Central memory CD8-positive, alpha-beta T cell (primary cell): ENCODE results near the gene RAPGEF4.

Experiments used
- ATAC-seq: fragments of 150-1000 bp; cut with Tn5 transposase; replicated peaks from 2 replicates; pipeline ENCODE4 v1.10.0; 2022; ENCODE audit warnings: mild to moderate bottlenecking, moderate FRiP score, moderate number of reproducible peaks; ENCODE audit not compliant: poor library complexity, severe bottlenecking; ENCODE audit errors: extremely low read depth
- DNase-seq, 2 donors: peaks; one replicate each; pipeline ENCODE4 v3.0.0; 2021; ENCODE audit warnings: low spot score in 2 of 2
- H3K27ac Mint-ChIP-seq: one replicate; pipeline ENCODE4 v1.8.0; 2022; ENCODE audit warnings: low read depth, mild to moderate bottlenecking, moderate library complexity, mixed read lengths
- H3K27me3 Mint-ChIP-seq: one replicate; pipeline ENCODE4 v1.8.0; 2022; ENCODE audit warnings: mixed read lengths
- H3K36me3 Mint-ChIP-seq: one replicate; pipeline ENCODE4 v1.8.0; 2022; ENCODE audit warnings: mild to moderate bottlenecking, moderate library complexity, mixed read lengths; ENCODE audit not compliant: insufficient read depth
- H3K4me1 Mint-ChIP-seq: one replicate; pipeline ENCODE4 v1.8.0; 2022; ENCODE audit warnings: mixed read lengths
- H3K4me3 Mint-ChIP-seq: one replicate; pipeline ENCODE4 v1.8.0; 2022; ENCODE audit warnings: mild to moderate bottlenecking, moderate library complexity, mixed read lengths
- H3K9me3 Mint-ChIP-seq: one replicate; pipeline ENCODE4 v1.8.0; 2022; ENCODE audit warnings: mixed read lengths

Gene RAPGEF4

DNA sequence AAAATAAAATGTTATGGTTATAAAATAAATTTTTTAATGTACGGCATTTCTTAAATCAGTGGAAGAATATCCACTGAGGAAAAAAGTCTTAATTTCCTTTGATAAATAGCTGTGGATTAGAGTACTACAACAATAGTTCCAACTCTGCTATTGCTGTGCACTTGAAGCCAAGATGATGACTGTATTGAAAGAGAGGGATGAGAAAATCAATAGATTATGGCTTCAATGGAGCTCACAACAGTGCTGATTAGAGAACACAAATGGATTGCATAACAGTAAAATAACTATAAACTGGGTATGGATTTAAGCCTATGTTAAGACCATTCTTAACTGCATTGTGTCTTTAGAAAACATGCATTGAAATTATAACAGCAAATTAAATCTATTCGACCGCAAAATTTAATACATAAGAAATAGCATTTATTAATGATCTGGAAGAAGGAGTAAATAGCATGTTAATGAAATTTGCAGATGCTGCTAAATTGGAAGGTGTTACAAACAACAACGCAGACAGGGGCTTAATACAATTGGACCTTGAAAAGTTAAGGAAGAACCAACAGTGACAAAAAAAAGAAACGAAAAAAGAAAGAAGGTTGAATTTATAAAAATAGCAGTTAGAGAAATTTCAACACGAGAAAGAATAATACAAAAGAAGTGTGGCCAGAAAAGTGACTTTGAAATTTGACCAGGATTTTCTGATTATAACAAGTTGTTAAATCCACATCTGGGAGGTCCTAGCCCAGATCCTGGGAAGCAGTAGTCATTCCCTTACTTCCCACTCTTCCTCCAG, 331.4 kb downstream of the RAPGEF4 start:
- DNase-seq (no peak), ATAC-seq (no peak)
- Mint-ChIP-seq H3K27ac (no peak overlapping the region), H3K36me3 (no peaks in the 10 kb centered on the region), H3K4me3 (no peak overlapping the region), H3K9me3 (no peaks in the 10 kb centered on the region), H3K4me1 (no peaks in the 10 kb centered on the region), H3K27me3 (peaks cover 43% of the 10 kb centered on the region)

DNA sequence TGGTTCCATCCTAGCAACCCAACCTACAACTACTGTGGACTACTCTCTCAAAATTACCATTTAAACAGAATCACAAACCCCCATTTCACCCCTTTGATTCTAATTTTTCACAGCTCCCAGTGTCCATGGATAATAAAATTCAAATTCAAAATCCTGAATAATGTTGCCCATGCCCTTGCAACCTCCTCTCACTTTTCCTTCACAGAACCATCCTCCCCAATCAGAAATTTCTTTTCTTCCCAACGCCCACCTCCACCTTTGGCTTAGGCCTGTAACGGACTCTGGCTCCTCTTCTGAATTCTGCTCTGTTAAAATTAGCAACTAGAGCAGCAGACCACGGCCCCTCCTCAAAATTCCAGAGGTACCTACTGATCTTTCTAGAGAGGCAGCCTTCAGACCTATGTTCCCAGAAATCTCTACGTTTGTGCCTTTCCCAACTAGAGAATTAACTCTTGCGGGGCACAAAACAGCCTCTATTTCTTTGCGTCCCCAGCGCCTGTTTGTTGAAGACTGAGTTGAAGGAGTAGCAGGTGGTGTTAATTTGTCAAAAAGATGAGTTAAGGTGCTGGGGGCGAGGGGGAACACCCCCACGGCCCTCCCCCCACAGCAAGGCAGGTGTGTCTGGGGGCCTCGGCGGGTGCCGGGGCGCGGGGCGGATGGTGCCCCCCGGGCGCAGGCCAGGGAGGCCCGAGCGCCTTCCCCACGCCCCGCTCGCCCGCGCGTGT, 339.6 kb downstream of the RAPGEF4 start:
- H3K4me3 Mint-ChIP-seq: peak overlapping the region; percentile 85
- ATAC-seq (no peak), DNase-seq (no peak)
- H3K27me3 Mint-ChIP-seq: no peaks in the 10 kb centered on the region
- H3K9me3 Mint-ChIP-seq: no peaks in the 10 kb centered on the region
- H3K27ac Mint-ChIP-seq: peak overlapping the region; percentile 49
- peaks cover 25% of the 10 kb centered on the region for H3K4me1 Mint-ChIP-seq
- peaks cover 5% of the 10 kb centered on the region for H3K36me3 Mint-ChIP-seq

DNA sequence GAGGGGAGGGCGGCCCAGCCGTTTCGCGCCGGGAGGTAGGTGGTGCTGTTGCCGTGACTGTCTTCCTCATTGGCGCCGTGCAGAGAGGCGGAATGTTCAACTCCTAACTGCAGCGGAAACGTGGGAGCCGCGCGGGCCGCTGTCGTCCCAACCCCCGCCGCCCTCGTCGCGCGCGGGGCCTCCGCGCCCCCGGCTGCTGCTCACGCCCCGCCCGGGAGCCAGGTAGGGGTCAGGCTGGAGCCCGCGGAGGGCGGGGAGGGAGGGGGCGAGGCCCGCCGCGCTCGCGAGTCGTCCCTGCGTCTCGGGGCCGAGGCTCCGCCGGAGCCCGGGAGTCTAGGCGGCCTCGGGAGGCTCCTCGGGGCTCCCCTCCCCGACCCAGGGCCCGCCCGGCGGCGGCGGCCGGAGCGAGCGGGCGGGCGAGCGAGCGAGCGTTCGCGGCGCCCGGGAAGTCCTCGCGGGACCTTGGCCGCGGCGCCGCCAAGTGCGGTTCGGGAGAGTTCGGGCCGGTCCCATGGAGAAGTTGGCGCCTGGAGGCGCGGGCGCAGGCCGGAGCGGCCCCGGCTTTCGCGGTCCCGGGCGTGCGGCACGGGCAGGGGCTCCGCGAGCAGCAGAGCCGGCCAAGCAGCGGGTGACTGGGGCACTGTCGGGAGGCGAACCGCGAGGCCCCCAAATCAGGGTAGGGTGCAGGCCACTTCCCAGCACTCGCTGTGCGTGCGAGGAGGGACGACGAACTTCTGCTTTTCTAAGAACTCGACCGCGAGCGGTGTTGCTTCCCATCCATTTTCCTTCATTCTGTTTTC, 340.3 kb downstream of the RAPGEF4 start, which contains the start of gene MAP3K20:
MAP3K20 (plus strand) TSS at position 66 of the 800 bp plus-strand sequence. CDS start 15,186 bp downstream, outside the sequence.
- H3K27me3 Mint-ChIP-seq: no peaks in the 10 kb centered on the region
- H3K36me3 Mint-ChIP-seq: peaks cover 5% of the 10 kb centered on the region
- peak; percentile 20 to 40 for DNase-seq
- peak; percentile 82 for ATAC-seq
- peaks cover 25% of the 10 kb centered on the region for H3K4me1 Mint-ChIP-seq
- H3K4me3 Mint-ChIP-seq: peak within 1 kb of the TSS; percentile 85
- peak within 1 kb of the TSS; percentile 86 for H3K27ac Mint-ChIP-seq
- H3K9me3 Mint-ChIP-seq: no peaks in the 10 kb centered on the region

DNA sequence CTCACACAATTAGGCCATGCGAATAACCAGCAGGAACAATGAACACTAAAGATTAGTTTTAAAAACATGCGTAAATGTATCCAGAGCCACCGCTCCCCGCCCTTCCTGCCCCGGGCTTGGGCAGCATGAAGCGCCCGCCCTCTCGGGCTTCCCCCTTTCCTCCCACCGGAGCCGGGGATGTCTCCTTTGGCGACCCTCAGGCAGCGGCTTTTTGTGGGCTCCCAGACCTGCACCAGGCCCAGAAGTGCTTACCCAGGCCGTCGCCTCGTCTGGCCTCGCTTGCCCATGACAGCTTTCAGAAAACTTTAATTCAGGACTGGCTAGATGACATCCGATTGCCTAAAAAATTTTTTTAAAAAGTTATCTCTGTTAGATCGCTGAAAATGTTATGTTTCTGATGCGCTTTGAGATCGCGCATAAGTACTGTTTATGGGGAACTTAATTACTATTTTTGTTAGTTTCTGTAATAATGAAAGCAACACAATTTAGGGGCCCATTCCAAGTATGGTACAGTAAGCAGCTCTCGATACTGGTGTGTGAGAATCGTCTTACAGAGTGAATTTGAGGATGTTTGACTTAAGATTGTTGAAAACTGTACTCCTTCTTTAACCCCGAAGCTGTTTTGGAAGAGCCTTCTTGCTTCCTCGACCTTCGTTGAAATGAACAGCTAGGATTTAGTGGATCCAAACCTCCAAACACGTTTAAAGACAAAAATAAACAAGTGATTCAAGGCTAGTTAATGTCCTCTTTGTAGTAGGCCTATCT, 341.1 kb downstream of the RAPGEF4 start:
- no peaks in the 10 kb centered on the region for H3K9me3 Mint-ChIP-seq
- H3K36me3 Mint-ChIP-seq: peaks cover 6% of the 10 kb centered on the region
- ATAC-seq (peak; percentile 38), DNase-seq (no peak)
- peak overlapping the region; percentile 86 for H3K27ac Mint-ChIP-seq
- no peaks in the 10 kb centered on the region for H3K27me3 Mint-ChIP-seq
- H3K4me3 Mint-ChIP-seq: peak overlapping the region; percentile 85
- peaks cover 25% of the 10 kb centered on the region for H3K4me1 Mint-ChIP-seq

GRCh38 chr2:173077506-173078177, 342.0 kb downstream of the RAPGEF4 start:
- H3K27me3 Mint-ChIP-seq: no peaks in the 10 kb centered on the region
- ATAC-seq: no peak
- peaks cover 8% of the 10 kb centered on the region for H3K36me3 Mint-ChIP-seq
- peak overlapping the region; percentile 85 for H3K4me3 Mint-ChIP-seq
- H3K9me3 Mint-ChIP-seq: no peaks in the 10 kb centered on the region
- peaks cover 25% of the 10 kb centered on the region for H3K4me1 Mint-ChIP-seq
- no peak for DNase-seq
- H3K27ac Mint-ChIP-seq: no peak overlapping the region

- DNase-seq: no peak
- H3K4me3 Mint-ChIP-seq: no peak overlapping the region
- H3K27me3 Mint-ChIP-seq: no peaks in the 10 kb centered on the region
- H3K4me1 Mint-ChIP-seq: peaks cover 25% of the 10 kb centered on the region
- H3K9me3 Mint-ChIP-seq: no peaks in the 10 kb centered on the region
- no peak overlapping the region for H3K27ac Mint-ChIP-seq
- H3K36me3 Mint-ChIP-seq: peaks cover 8% of the 10 kb centered on the region
- ATAC-seq: no peak
Observed at GRCh38 chr2:173079141-173079540, 343.5 kb downstream of the RAPGEF4 start.

DNA sequence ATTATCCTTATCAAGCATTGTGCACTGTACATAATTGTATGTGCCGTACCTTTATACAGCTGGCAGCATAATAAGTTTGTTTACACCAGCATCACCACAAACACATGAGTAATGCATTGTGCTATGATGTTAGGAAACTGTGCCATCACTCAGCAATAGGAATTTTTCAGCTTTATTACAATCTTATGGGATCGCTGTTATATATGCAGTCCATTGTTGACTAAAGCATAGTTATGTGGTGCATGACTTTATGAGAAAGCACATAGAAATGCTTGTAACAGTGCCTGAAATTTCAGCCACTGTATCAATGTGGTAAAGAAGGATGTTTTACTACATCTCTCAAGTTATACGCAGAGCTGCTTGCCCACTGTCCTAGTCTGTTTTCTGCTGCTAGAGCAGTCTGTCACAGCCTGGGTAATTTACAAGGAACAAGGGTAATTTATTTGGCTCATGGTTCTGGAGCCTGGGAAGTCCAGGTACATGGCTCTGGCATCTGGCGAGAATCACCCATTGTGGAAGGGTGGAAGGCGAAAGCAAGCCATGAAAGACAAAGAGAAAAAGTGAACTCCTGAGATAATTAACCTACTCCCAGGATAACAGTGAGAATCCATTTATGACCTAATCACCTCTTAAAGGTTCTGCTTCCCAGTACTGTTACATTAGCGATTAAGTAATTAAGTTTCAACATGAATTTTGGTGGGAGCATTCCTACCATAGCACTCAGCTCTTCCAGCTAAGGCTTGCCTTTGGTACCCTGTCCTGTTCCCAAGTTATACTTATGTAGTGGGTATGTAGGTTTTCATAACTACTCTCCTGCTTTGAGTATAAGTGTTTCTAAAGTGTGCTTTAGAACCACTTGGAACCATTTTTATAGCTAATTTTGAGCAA, 344.6 kb downstream of the RAPGEF4 start:
- no peak for DNase-seq

DNA sequence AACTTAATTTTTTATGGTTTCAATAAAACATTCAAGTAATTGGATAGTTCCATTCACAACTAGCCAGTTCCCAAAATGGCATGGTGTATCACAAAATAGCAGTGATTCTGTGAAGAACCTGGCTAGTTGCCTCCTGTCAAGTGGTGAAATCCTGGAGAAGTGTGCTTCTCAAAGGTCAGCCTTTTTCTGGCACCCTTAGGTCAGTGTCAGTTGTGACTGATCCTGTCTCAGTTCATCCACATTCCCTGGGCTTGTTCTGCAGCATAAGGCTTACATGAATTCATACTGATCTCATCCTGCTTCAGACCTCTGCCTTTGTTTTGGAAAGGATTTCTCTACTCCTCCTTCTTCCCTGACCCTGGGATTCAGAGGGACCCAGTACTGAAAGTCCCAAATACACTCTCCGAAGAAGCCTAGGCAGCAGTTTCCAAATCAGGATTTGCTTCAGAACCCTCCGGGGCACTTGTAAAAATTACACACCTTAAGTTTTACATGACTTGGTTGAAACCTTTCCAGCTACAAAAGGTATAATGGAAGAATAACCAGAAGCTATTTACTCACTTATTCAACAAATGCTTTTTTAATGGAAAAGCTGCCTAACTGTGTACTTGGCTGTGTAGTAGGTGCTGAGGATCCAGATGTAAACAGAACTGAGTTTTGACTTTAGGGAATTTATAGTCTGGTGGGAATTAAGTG, 351.0 kb downstream of the RAPGEF4 start:
- peaks cover 6% of the 10 kb centered on the region for H3K4me1 Mint-ChIP-seq
- no peaks in the 10 kb centered on the region for H3K9me3 Mint-ChIP-seq
- no peak overlapping the region for H3K4me3 Mint-ChIP-seq

More for the DNA sequence above, 344.6 kb downstream of the RAPGEF4 start:
- H3K27me3 Mint-ChIP-seq: no peaks in the 10 kb centered on the region
- H3K4me1 Mint-ChIP-seq: peaks cover 21% of the 10 kb centered on the region
- no peaks in the 10 kb centered on the region for H3K9me3 Mint-ChIP-seq
- ATAC-seq: no peak
- no peak overlapping the region for H3K4me3 Mint-ChIP-seq
- H3K27ac Mint-ChIP-seq: no peak overlapping the region
- H3K36me3 Mint-ChIP-seq: peaks cover 8% of the 10 kb centered on the region

DNA sequence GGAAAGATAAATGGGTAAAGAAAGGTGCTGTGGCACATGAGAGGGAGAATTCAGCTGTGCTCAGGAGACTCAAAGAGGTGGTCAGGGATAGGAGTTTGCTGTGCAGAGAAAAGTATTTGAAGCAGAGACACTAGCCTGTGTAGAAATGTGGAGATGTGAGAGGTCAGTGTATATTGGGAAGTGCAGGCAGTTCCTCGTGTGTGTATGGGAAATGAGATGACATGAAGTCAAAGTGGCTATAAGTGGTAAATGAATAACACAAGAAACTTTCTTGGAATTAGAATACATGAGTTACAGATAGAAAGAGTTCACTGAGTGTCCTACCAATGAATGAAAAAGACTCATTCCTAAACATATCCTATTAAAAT, 351.6 kb downstream of the RAPGEF4 start:
- Mint-ChIP-seq H3K27ac (no peak overlapping the region), H3K4me3 (no peak overlapping the region), H3K4me1 (peaks cover 6% of the 10 kb centered on the region), H3K36me3 (peaks cover 3% of the 10 kb centered on the region), H3K27me3 (no peaks in the 10 kb centered on the region), H3K9me3 (no peaks in the 10 kb centered on the region)
- no peak for DNase-seq
- no peak for ATAC-seq

More for the DNA sequence above, 351.0 kb downstream of the RAPGEF4 start:
- Mint-ChIP-seq H3K36me3 (peaks cover 6% of the 10 kb centered on the region), H3K27ac (no peak overlapping the region), H3K27me3 (no peaks in the 10 kb centered on the region)
- ATAC-seq (no peak), DNase-seq (no peak)

- Mint-ChIP-seq H3K27me3 (no peaks in the 10 kb centered on the region), H3K36me3 (peaks cover 3% of the 10 kb centered on the region), H3K4me3 (no peak overlapping the region), H3K9me3 (no peaks in the 10 kb centered on the region), H3K4me1 (peaks cover 6% of the 10 kb centered on the region), H3K27ac (no peak overlapping the region)
- ATAC-seq (no peak), DNase-seq (no peak)
Observed at GRCh38 chr2:173087793-173088496, 352.3 kb downstream of the RAPGEF4 start.
